Natural killer cell (primary cell): ENCODE results near the gene DDA1. TPM values are rescaled to one million over a fixed set of nuclear protein-coding genes. Genes with fewer than 3 reads are reported as not detected.

Experiments used
- ATAC-seq, 3 donors: fragments of 150-1000 bp in 2 of 3; fragments of 200-7000 bp in 1 of 3; cut with Tn5 transposase; 1 replicate in 1 of 3; 2 replicates in 2 of 3; pipeline ENCODE4 v1.10.0; 2021; ENCODE audit warnings: mild to moderate bottlenecking in 2 of 3, moderate library complexity in 2 of 3
- DNase-seq, 2 donors: peaks; one replicate each; pipeline versions ENCODE4 v3.0.0 to v3.0.0-alpha.2; 2013 to 2021; ENCODE audit warnings: mixed read lengths in 1 of 2
- H3K27ac ChIP-seq: one replicate; pipeline ENCODE4 v1.5.1; 2013; ENCODE audit warnings: mild to moderate bottlenecking, low read length
- H3K27me3 ChIP-seq: one replicate; pipeline ENCODE4 v1.6.1; 2013; ENCODE audit warnings: low read length; ENCODE audit not compliant: control insufficient read depth, insufficient read depth
- H3K36me3 ChIP-seq: one replicate; pipeline ENCODE4 v1.6.1; 2013; ENCODE audit warnings: low read length; ENCODE audit not compliant: control insufficient read depth, insufficient read depth
- H3K4me1 ChIP-seq: one replicate; pipeline ENCODE4 v1.6.1; 2013; ENCODE audit warnings: low read length; ENCODE audit not compliant: control insufficient read depth, insufficient read depth
- H3K4me3 ChIP-seq: one replicate; pipeline ENCODE4 v1.5.1; 2013; ENCODE audit warnings: low read length
- H3K9me3 ChIP-seq: one replicate; pipeline ENCODE4 v1.6.1; 2013; ENCODE audit warnings: low read length; ENCODE audit not compliant: control insufficient read depth, insufficient read depth
- H3K27ac Mint-ChIP-seq, 2 donors: one replicate each; pipeline ENCODE4 v1.8.0; 2022; ENCODE audit warnings: mild to moderate bottlenecking in 2 of 2, mixed read lengths in 2 of 2, moderate library complexity in 1 of 2
- H3K27me3 Mint-ChIP-seq, 2 donors: one replicate each; pipeline ENCODE4 v1.8.0; 2022; ENCODE audit warnings: low read depth in 2 of 2, mixed read lengths in 2 of 2
- H3K36me3 Mint-ChIP-seq: one replicate; pipeline ENCODE4 v1.8.0; 2022; ENCODE audit warnings: mixed read lengths
- H3K4me1 Mint-ChIP-seq, 2 donors: one replicate each; pipeline ENCODE4 v1.8.0; 2022; ENCODE audit warnings: mixed read lengths in 2 of 2
- H3K4me3 Mint-ChIP-seq: one replicate; pipeline ENCODE4 v1.8.0; 2022; ENCODE audit warnings: mild to moderate bottlenecking, moderate library complexity, mixed read lengths
- H3K9me3 Mint-ChIP-seq, 2 donors: one replicate each; pipeline ENCODE4 v1.8.0; 2022; ENCODE audit warnings: mixed read lengths in 2 of 2
- WGBS: methylation state at CpG from one replicate; pipeline ENCODE4 v1.1.7; 2013; ENCODE audit warnings: missing lambda C conversion rate; ENCODE audit not compliant: insufficient coverage; 5-methylcytosine and 5-hydroxymethylcytosine counted together
- intact Hi-C: fragments of 100-400 bp; cut with micrococcal nuclease; formaldehyde crosslinking; loops from one replicate; pipeline ENCODE4 v1.14.2; 2022
- total RNA-seq, 4 donors: library from RNA; stranded (reverse); fragments of 120-200 nt in 1 of 4; gene quantifications; one replicate each; pipeline versions ENCODE4 v1.2.3 to v1.2.4, GENCODE V29; 2013 to 2022
- TF ChIP-seq, protein P1 (sequence below): fragments of 200-600 bp; IDR thresholded peaks from one replicate; pipeline ENCODE4 v1.8.0; 2022; ENCODE audit warnings: antibody characterized with exemption

The DDA1 gene
- total RNA-seq, 3 donors from 2014 or later (not counting 1 experiment from before 2014, with no cell fraction given), result 32.2 to 42.5 (median 37.7) TPM

DNA sequence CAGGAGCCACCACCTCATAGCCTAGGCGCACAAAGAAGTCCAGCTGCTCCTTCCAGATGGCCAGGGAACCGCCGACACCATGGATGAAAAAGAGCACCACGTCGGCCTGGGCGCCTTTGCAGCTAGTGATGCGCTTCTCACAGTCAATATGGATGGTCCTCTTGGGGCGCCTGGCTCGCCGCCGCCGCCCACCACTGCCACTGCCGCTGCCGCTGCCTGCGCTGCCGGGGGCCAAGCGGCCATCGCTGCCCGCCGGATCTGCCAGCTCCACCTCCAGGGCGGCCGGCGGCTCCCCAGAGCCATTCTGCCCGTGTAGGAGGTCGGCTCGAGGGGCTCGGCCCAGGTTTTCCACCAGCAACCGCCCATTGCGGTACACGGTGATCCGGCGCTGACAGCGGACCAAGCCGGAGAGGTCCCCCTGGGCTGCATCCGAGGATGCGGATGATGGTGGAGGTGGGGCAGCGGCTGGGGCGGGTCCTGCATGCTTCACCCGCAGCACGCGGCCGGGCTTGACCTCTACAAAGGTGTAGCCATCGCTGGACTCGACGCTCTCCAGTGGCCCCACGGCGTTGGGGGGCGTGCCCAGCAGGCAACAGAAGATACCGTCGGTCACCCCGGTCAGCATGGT is 8.3 kb upstream of the DDA1 start:
- 96% methylated on average over 51 of the region's 51 CpGs for WGBS
- DNase-seq, result no peak
- no peaks in the 10 kb centered on the region for H3K36me3 Mint-ChIP-seq

DNA sequence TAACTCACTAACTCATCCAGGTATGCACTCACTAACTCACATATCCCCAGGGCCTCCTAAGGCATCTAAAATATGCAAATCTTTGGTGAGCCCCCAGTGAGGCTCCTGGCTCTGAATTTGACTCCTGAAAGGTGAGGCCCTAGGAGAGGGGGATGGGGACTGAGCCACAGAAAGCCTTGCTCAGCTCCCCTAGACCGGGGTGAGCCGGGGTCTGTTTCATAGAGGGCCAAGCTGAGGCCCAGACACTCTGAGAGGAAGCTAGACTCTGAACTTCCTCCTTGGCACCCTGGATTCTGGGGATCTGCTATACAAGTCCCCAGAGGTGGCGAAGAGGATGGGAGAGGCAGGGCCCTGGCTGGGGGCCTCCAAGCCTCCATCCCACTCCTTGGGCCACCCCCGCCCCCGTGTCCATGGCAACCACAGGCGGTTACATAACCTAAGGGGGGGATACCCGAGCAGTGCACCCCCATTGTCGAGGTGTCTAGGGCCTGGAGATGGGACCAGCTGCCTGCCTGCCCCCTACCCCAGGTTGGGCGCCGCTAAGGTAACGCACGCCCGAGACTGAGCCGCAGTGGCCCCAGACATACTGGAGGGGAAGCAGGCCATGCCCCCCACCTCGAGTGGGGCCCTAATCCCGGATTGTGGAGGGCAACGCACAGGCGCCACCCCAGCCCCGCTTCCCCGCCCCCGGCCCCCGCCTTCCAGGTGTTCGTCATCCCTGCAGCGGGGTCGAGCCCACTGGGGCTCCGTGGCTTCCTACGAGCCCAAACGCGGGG is 6.8 kb upstream of the DDA1 start:
- H3K4me3 Mint-ChIP-seq, result peak overlapping the region; percentile 78
- intact Hi-C loops, result no loop called here
- DNase-seq, result peak in 1 of 2 donors; percentile 52
- Histone ChIP-seq H3K4me1 (peaks cover 39% of the 10 kb centered on the region), H3K27me3 (no peaks in the 10 kb centered on the region), H3K36me3 (no peaks in the 10 kb centered on the region), H3K27ac (peak overlapping the region; percentile 51), H3K4me3 (peak overlapping the region; percentile 44), H3K9me3 (peaks cover 3% of the 10 kb centered on the region)
- no peaks in the 10 kb centered on the region for H3K9me3 Mint-ChIP-seq
- no peaks in the 10 kb centered on the region for H3K27me3 Mint-ChIP-seq
- TF ChIP-seq, protein P1, sequence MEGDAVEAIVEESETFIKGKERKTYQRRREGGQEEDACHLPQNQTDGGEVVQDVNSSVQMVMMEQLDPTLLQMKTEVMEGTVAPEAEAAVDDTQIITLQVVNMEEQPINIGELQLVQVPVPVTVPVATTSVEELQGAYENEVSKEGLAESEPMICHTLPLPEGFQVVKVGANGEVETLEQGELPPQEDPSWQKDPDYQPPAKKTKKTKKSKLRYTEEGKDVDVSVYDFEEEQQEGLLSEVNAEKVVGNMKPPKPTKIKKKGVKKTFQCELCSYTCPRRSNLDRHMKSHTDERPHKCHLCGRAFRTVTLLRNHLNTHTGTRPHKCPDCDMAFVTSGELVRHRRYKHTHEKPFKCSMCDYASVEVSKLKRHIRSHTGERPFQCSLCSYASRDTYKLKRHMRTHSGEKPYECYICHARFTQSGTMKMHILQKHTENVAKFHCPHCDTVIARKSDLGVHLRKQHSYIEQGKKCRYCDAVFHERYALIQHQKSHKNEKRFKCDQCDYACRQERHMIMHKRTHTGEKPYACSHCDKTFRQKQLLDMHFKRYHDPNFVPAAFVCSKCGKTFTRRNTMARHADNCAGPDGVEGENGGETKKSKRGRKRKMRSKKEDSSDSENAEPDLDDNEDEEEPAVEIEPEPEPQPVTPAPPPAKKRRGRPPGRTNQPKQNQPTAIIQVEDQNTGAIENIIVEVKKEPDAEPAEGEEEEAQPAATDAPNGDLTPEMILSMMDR, result no peak
- ATAC-seq, result peak in 1 of 3 donors; percentile 2
- 13% methylated on average over 29 of the region's 29 CpGs for whole genome bisulfite sequencing
- no peaks in the 10 kb centered on the region for H3K36me3 Mint-ChIP-seq
- peak overlapping the region in 1 of 2 donors; percentile 89 for H3K27ac Mint-ChIP-seq
- peaks cover 15 to 26% of the 10 kb centered on the region in 2 donors for H3K4me1 Mint-ChIP-seq

More for the DNA sequence above, 8.3 kb upstream of the DDA1 start:
- Mint-ChIP-seq H3K4me3 (peak overlapping the region; percentile 9), H3K9me3 (no peaks in the 10 kb centered on the region), H3K4me1 (peaks cover 15 to 24% of the 10 kb centered on the region in 2 donors), H3K27me3 (no peaks in the 10 kb centered on the region), H3K27ac (peak overlapping the region in 1 of 2 donors; percentile 89)
- ATAC-seq, result no peak
- intact Hi-C loops, result no loop called here
- Histone ChIP-seq H3K9me3 (peaks cover 3% of the 10 kb centered on the region), H3K27ac (no peak overlapping the region), H3K4me1 (peaks cover 32% of the 10 kb centered on the region), H3K36me3 (no peaks in the 10 kb centered on the region), H3K27me3 (no peaks in the 10 kb centered on the region), H3K4me3 (no peak overlapping the region)
- TF ChIP-seq, protein P1, result no peak

DNA sequence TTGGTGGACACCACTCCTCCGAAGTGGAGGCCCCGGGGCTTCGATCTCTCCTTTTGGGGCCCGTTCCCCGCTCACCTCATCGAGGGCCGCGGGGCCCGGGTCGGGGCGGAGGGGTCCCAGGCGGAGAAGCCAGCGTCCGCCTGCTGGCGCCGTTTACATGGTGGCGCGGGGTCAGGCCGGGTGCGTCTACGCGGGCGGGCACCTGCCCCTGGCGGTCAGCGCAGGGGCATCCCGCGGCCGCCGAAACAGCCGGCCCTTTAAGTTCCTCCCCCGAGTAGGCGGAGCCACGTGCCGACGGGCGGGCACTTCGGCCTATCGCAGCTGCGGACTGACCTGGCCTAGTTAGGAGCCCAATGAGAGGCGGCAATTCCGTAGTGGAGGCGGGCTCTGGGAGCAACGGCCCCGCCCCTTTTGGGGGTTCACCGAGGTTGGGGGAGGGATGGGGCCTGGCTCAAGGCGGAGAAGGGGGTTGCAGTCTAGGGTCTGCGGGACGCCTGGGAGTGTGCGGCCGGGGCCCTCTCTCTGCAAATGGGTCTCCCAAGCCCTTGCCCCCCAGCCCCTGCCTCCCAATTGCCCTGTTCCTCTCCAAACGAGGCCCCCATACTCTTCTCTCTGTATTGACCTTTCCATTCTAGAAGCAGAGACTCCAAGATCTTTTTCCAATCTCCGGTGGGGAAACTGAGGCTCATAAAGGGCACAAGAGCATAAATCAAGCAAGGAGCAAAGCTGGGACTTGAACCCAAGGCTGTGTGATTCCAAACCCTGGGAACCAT is 6.0 kb upstream of the DDA1 start, which contains the start of gene ABHD8:
TSS of gene ABHD8 (minus strand) at position 259 of the 773 bp plus-strand sequence. CDS start 1,809 bp downstream, outside the sequence.
- Mint-ChIP-seq H3K9me3 (no peaks in the 10 kb centered on the region), H3K27ac (peak within 1 kb of the TSS; percentile 81 to 89), H3K4me3 (peak within 1 kb of the TSS; percentile 78), H3K4me1 (peaks cover 15 to 31% of the 10 kb centered on the region in 2 donors), H3K36me3 (no peaks in the 10 kb centered on the region), H3K27me3 (no peaks in the 10 kb centered on the region)
- TF ChIP-seq, protein P1, result peak; percentile 55
- no peaks in the 10 kb centered on the region for H3K27me3 ChIP-seq
- intact Hi-C loops, result no loop called here
- no peaks in the 10 kb centered on the region for H3K36me3 ChIP-seq
- H3K4me3 ChIP-seq, result peak within 1 kb of the TSS; percentile 44
- no peaks in the 10 kb centered on the region for H3K9me3 ChIP-seq
- peaks cover 39% of the 10 kb centered on the region for H3K4me1 ChIP-seq
- H3K27ac ChIP-seq, result peak within 1 kb of the TSS; percentile 51
- 2% methylated on average over 52 of the region's 52 CpGs for WGBS
- peak; percentile 95 to 96 for DNase-seq
- ATAC-seq, result peak; percentile 79 to 88 (median 81)
